SK-N-SH (cell line): ENCODE measurements around the gene SND1. TPM values are rescaled to one million over a fixed set of nuclear protein-coding genes. Genes with fewer than 3 reads are reported as not detected.

Experiments
- CTCF ChIA-PET: fragments of 300-600, 350-600 bp; formaldehyde crosslinking; extraction: SDS; loops from one replicate; lab custom pipeline; 2021; lab: Yijun Ruan, JAX
- POLR2A ChIA-PET: fragments of 350-600 bp; sonication (Branson Sonifier 250); formaldehyde crosslinking; extraction: SDS; loops from one replicate; lab custom pipeline; 2020; ENCODE audit warnings: antibody characterized with exemption, inconsistent platforms; lab: Yijun Ruan, JAX
- DNase-seq: peaks from one replicate; pipeline ENCODE4 v3.0.0; 2012
- H2AFZ ChIP-seq: fragments of 200-600 bp; sonication (generic); 2 replicates; pipeline ENCODE4 v1.8.1; 2016; ENCODE audit warnings: antibody characterized with exemption, mild to moderate bottlenecking, low read depth
- H3F3A ChIP-seq: fragments of 200-600 bp; sonication (generic); replicated peaks from 2 replicates; pipeline ENCODE3; 2016; ENCODE audit warnings: antibody characterized with exemption, mild to moderate bottlenecking; ENCODE audit not compliant: insufficient read depth
- H3K27ac ChIP-seq, 2 experiments: fragments of 200-500 bp in 1 of 2; fragments of 200-600 bp in 1 of 2; sonication (Bioruptor generic) in 1 of 2; sonication (generic), shearing (Covaris generic) in 1 of 2; 2 replicates each; pipeline versions ENCODE4 v1.5.1 to v1.6.1; 2014 to 2016; ENCODE audit warnings: low read depth in 2 of 2, inconsistent platforms in 1 of 2, low read length in 1 of 2, mild to moderate bottlenecking in 1 of 2, mixed read lengths in 1 of 2
- H3K27me3 ChIP-seq: fragments of 200-600 bp; sonication (generic), shearing (Covaris generic); 2 replicates; pipeline ENCODE4 v1.6.1; 2016; ENCODE audit warnings: mixed run types; ENCODE audit not compliant: insufficient read depth
- H3K36me3 ChIP-seq, 2 experiments: fragments of 200-500 bp in 1 of 2; fragments of 200-600 bp in 1 of 2; sonication (Bioruptor generic) in 1 of 2; sonication (generic) in 1 of 2; replicated peaks in 1 of 2; 2 replicates each; pipeline versions ENCODE3 to v1.5.1; 2014 to 2016; ENCODE audit warnings: low read length in 1 of 2, mild to moderate bottlenecking in 1 of 2; ENCODE audit not compliant: insufficient read depth in 2 of 2, control insufficient read depth in 1 of 2
- H3K4me1 ChIP-seq, 2 experiments: fragments of 200-500 bp in 1 of 2; fragments of 200-600 bp in 1 of 2; sonication (Bioruptor generic) in 1 of 2; sonication (generic), shearing (Covaris generic) in 1 of 2; 2 replicates each; pipeline versions ENCODE4 v1.5.1 to v1.6.1; 2014 to 2016; ENCODE audit warnings: low read depth in 1 of 2, low read length in 1 of 2, mixed run types in 1 of 2; ENCODE audit not compliant: insufficient read depth in 2 of 2, control insufficient read depth in 1 of 2
- H3K4me2 ChIP-seq: fragments of 200-600 bp; sonication (generic), shearing (Covaris generic); 2 replicates; pipeline ENCODE4 v1.6.1; 2017; ENCODE audit warnings: mixed run types
- H3K4me3 ChIP-seq, 2 experiments: fragments of 200-500 bp in 1 of 2; fragments of 200-600 bp in 1 of 2; sonication (Bioruptor generic) in 1 of 2; sonication (generic), shearing (Covaris generic) in 1 of 2; 2 replicates each; pipeline versions ENCODE4 v1.5.1 to v1.8.1; 2014 to 2016; ENCODE audit warnings: low read depth in 2 of 2, inconsistent platforms in 1 of 2, low read length in 1 of 2, mild to moderate bottlenecking in 1 of 2, mixed read lengths in 1 of 2, moderate library complexity in 1 of 2
- H3K79me2 ChIP-seq: fragments of 200-600 bp; sonication (generic); 2 replicates; pipeline ENCODE4 v1.8.1; 2017; ENCODE audit warnings: mild to moderate bottlenecking; ENCODE audit not compliant: insufficient read depth
- H3K9ac ChIP-seq: fragments of 200-600 bp; sonication (generic); 2 replicates; pipeline ENCODE4 v1.6.1; 2017; ENCODE audit warnings: mixed run types
- H3K9me2 ChIP-seq: fragments of 200-600 bp; sonication (generic); 2 replicates; pipeline ENCODE4 v1.6.1; 2017; ENCODE audit warnings: mixed run types
- H3K9me3 ChIP-seq: fragments of 200-600 bp; sonication (generic); 2 replicates; pipeline ENCODE4 v1.6.1; 2017; ENCODE audit warnings: mixed run types, mild to moderate bottlenecking, moderate library complexity
- H4K20me1 ChIP-seq: fragments of 200-600 bp; sonication (generic); 2 replicates; pipeline ENCODE4 v1.6.1; 2017; ENCODE audit warnings: mild to moderate bottlenecking, mixed run types; ENCODE audit not compliant: insufficient read depth
- CHD2 ChIP-seq: fragments of 150-350 bp; IDR thresholded peaks from 2 replicates; pipeline ENCODE4 v1.6.1; 2018; ENCODE audit warnings: low read length; ENCODE audit not compliant: partially characterized antibody
- EP300 ChIP-seq, 2 experiments: IDR thresholded peaks; 2 replicates each; pipeline versions ENCODE4 v1.4.0 to v1.6.1; 2012; ENCODE audit warnings: borderline replicate concordance in 1 of 2, low read depth in 1 of 2, low read length in 1 of 2
- EZH2phosphoT487 ChIP-seq: fragments of 200-600 bp; sonication (generic); IDR thresholded peaks from 2 replicates; pipeline ENCODE4 v1.6.1; 2017; ENCODE audit warnings: low read depth, mixed run types, mild to moderate bottlenecking, antibody characterized with exemption, moderate library complexity, borderline replicate concordance
- FOXJ3 ChIP-seq: sonication (generic); formaldehyde crosslinking; IDR thresholded peaks from 2 replicates; pipeline ENCODE4 v1.5.1; 2020; ENCODE audit warnings: mild to moderate bottlenecking, missing genetic modification reagents
- FOXM1 ChIP-seq: IDR thresholded peaks from 2 replicates; pipeline ENCODE4 v1.4.0; 2012; ENCODE audit warnings: low read depth, mild to moderate bottlenecking
- MXI1 ChIP-seq: IDR thresholded peaks from 2 replicates; pipeline ENCODE4 v1.6.1; 2012; ENCODE audit warnings: mild to moderate bottlenecking, low read depth, low read length, improper control_type of control experiment
- NFIC ChIP-seq: IDR thresholded peaks from 2 replicates; pipeline ENCODE4 v1.4.0; 2012; ENCODE audit warnings: borderline replicate concordance
- NRF1 ChIP-seq: IDR thresholded peaks from 2 replicates; pipeline ENCODE4 v1.6.1; 2012; ENCODE audit warnings: low read depth, mild to moderate bottlenecking, low read length
- RAD21 ChIP-seq: IDR thresholded peaks from 2 replicates; pipeline ENCODE4 v1.6.1; 2012; ENCODE audit warnings: mild to moderate bottlenecking, low read length
- RCOR1 ChIP-seq: fragments of 150-350 bp; IDR thresholded peaks from 2 replicates; pipeline ENCODE4 v1.6.1; 2017; ENCODE audit warnings: antibody characterized with exemption, low read length
- SMC3 ChIP-seq: IDR thresholded peaks from 2 replicates; pipeline ENCODE4 v1.6.1; 2012; ENCODE audit warnings: low read depth, low read length, improper control_type of control experiment
- TAF1 ChIP-seq: IDR thresholded peaks from 2 replicates; pipeline ENCODE4 v1.6.1; 2012; ENCODE audit warnings: low read depth, mild to moderate bottlenecking, low read length, moderate library complexity, borderline replicate concordance
- TCF12 ChIP-seq: IDR thresholded peaks from 2 replicates; pipeline ENCODE4 v1.4.0; 2012
- WGBS: methylation state at CpG from one replicate; pipeline ENCODE4 v1.1.6; 2017; ENCODE audit warnings: low lambda C conversion rate; 5-methylcytosine and 5-hydroxymethylcytosine counted together
- polyA plus RNA-seq, 3 experiments: library from polyadenylated mRNA; depleted of rRNA; stranded (reverse); fragments of >200 nt; gene quantifications; 2 replicates each; pipeline ENCODE4 v1.2.3, GENCODE V29; 2012
- TF ChIP-seq, protein P1 (sequence below): fragments of 150-350 bp; IDR thresholded peaks from 2 replicates; pipeline ENCODE4 v1.6.1; 2017; ENCODE audit warnings: antibody characterized with exemption, low read length, low read depth, borderline replicate concordance
- TF ChIP-seq, protein P2 (sequence below): IDR thresholded peaks from 2 replicates; pipeline ENCODE4 v1.4.0; 2012; ENCODE audit warnings: low read depth, borderline replicate concordance
- TF ChIP-seq, protein P3 (sequence below): fragments of 150-350 bp; IDR thresholded peaks from 2 replicates; pipeline ENCODE4 v1.6.1; 2016; ENCODE audit warnings: mild to moderate bottlenecking, low read depth, low read length

SND1 gene
- polyA plus RNA-seq, 1 of the 3 experiments (the other 2 are of a cell fraction) = 165 TPM

DNA sequence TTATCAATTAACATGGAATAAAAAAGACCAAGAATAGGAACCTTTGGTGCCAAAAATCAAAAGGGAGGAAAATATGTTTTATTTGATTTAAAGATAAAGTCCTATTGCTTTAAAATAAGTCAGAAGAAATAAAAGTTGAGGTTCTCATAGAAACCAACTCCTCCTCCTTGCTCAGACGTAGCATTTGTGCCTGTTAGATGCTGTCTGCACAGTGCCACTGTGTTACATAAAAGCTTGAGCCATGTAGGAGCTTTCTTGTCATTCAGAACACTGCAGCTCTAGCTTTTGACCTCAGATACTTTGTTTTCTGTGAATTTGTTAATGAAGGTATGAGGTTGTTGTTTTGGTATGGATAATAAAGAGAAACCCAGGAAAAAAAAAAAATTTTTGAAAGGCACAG lies 328.9 kb downstream of the SND1 start:
- Histone ChIP-seq H3K4me2 (no peak overlapping the region), H3K9ac (no peak overlapping the region), H2AFZ (no peak overlapping the region)
- TF ChIP-seq TAF1 (no peak), SMC3 (no peak), RCOR1 (no peak), RAD21 (no peak), EP300 (IDR thresholded peaks at IDR 0.05; ENCODE audit: borderline replicate concordance in 1 of 2, low read depth in 1 of 2, low read length in 1 of 2) (no peak), EZH2phosphoT487 (no peak), MXI1 (no peak), FOXJ3 (CRISPR knock-in tag) (no peak), FOXM1 (no peak), TCF12 (no peak), NFIC (no peak), NRF1 (no peak), CHD2 (no peak)
- TF ChIP-seq, protein P1, sequence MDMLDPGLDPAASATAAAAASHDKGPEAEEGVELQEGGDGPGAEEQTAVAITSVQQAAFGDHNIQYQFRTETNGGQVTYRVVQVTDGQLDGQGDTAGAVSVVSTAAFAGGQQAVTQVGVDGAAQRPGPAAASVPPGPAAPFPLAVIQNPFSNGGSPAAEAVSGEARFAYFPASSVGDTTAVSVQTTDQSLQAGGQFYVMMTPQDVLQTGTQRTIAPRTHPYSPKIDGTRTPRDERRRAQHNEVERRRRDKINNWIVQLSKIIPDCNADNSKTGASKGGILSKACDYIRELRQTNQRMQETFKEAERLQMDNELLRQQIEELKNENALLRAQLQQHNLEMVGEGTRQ = no peak
- TF ChIP-seq, protein P2, sequence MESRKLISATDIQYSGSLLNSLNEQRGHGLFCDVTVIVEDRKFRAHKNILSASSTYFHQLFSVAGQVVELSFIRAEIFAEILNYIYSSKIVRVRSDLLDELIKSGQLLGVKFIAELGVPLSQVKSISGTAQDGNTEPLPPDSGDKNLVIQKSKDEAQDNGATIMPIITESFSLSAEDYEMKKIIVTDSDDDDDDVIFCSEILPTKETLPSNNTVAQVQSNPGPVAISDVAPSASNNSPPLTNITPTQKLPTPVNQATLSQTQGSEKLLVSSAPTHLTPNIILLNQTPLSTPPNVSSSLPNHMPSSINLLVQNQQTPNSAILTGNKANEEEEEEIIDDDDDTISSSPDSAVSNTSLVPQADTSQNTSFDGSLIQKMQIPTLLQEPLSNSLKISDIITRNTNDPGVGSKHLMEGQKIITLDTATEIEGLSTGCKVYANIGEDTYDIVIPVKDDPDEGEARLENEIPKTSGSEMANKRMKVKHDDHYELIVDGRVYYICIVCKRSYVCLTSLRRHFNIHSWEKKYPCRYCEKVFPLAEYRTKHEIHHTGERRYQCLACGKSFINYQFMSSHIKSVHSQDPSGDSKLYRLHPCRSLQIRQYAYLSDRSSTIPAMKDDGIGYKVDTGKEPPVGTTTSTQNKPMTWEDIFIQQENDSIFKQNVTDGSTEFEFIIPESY = no peak
- TF ChIP-seq, protein P3, sequence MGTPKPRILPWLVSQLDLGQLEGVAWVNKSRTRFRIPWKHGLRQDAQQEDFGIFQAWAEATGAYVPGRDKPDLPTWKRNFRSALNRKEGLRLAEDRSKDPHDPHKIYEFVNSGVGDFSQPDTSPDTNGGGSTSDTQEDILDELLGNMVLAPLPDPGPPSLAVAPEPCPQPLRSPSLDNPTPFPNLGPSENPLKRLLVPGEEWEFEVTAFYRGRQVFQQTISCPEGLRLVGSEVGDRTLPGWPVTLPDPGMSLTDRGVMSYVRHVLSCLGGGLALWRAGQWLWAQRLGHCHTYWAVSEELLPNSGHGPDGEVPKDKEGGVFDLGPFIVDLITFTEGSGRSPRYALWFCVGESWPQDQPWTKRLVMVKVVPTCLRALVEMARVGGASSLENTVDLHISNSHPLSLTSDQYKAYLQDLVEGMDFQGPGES = no peak
- TF ChIP-seq, all 33 proteins: peak for 0
- ChIA-PET POLR2A (no interaction called here), CTCF (interaction anchor here (0.7 to 3.0 kb wide), 2 partner anchors 219 to 228 kb away, joined by 3 to 10 read pairs; no protein-coding TSS in a partner anchor)
- no peaks in the 10 kb centered on the region for H4K20me1 ChIP-seq
- 89% methylated on average over 1 of the region's 1 CpG for WGBS
- no peak overlapping the region for H3K4me3 ChIP-seq
- no peaks in the 10 kb centered on the region; the same call in 1 of the 2 replicates for H3K79me2 ChIP-seq
- no peaks in the 10 kb centered on the region for H3K9me2 ChIP-seq
- peaks cover 13 to 31% of the 10 kb centered on the region in 2 experiments for H3K36me3 ChIP-seq
- H3K9me3 ChIP-seq = no peaks in the 10 kb centered on the region
- H3K4me1 ChIP-seq = peaks cover 0 to 12% of the 10 kb centered on the region in 2 experiments; a peak in 1 of 4 replicates
- no peaks in the 10 kb centered on the region for H3K27me3 ChIP-seq
- 0 out of 4 replicates have a peak overlapping the region, but pooled peaks of 1 of the 2 experiments have one; percentile 4 for H3K27ac ChIP-seq
- H3F3A ChIP-seq = peaks cover 8% of the 10 kb centered on the region
- DNase-seq = no peak
